COR-L47 (cell line): Measurements from ENCODE around the gene PRSS36.
"Not testable (repeated sequence)": the region's sequence is repeated elsewhere in the genome, so short reads cannot be mapped to it uniquely, and the experiment has no call there.

ENCODE experiments used
- DNase-seq: peaks from one replicate; lab custom pipeline; 2025; lab: John Stamatoyannopoulos, UW

PRSS36 gene

GRCh38 chr16:31183432-31184428, 33.9 kb upstream of the PRSS36 start:
- DNase-seq = no peak

DNA sequence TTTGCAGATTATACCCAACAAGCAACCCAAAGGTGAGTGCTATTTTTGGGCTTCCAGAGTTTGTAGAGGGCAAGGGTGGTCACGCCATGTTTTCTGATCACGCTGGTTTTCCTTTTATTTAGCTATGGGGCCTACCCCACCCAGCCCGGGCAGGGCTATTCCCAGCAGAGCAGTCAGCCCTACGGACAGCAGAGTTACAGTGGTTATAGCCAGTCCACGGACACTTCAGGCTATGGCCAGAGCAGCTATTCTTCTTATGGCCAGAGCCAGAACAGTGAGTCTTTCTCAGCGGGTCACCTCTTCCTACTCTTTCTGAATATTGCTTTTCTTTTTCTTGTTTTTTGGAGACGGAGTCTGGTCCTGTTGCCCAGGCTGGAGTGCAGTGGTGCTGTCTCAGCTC, 32.5 kb upstream of the PRSS36 start:
- no peak for DNase-seq

DNA sequence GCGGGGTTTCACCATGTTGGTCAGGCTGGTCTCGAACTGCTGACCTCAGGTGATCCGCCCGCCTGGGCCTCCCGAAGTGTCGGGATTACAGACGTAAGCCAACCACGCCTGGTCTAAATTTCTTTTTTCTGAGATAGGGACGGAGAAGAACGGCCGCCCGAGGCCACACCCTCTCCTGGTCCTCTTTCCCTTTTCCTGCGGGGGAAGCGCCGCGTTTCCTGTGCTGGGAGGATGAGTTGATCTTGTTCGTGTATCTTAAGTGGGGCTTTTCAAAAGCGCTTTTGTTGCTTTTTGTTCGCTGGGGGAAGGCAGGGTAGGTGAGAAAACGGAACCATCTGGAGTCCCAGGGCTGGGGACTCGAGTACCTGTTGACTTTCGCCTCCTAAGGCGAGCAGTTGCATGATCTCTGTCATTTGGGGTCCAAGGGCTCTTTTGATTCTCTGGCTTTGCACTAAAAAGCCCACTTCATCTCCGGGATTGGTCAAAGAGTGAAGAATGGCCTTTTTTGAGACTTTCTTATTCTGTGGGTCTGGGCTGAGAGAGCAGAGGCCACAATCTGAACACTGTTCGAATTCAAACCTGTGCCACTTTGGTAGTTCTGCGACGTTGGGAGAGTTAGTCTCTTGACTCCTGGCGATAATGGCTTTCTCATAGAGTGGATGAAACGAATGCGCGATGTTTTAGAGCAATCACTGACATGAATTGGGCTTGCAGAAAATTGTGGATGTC, 31.4 kb upstream of the PRSS36 start:
- no peak for DNase-seq

DNA sequence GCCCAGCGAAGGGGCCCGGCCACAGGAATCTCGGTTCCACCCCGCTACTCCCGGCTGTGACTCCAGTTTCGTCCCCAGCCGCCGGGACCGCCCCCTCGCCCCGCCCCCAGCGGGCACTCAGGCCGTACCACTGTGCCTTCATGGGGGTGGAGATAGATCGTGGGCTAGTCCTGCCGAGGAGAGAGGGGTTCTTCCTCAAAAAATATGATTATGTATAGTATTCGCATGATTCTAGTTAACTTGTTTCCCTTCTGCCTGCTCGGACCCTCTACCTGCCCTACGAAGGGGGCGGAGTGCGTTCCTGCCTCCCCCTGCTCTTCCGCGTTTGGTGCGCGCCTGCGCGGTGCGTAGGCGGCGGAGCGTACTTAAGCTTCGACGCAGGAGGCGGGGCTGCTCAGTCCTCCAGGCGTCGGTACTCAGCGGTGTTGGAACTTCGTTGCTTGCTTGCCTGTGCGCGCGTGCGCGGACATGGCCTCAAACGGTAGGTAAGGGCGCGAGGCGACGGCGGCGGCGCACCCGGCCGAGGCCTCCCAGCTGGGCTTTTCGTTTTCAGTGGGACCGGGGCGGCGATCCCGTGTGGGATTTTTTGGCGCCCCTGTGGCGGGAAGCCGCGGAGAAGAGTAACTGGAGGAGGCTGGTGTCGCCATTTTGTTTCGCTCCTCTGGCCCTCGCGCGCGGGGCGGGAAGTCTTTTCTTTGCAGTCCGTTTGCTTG, 30.0 kb upstream of the PRSS36 start, which contains the start of gene FUS:
Gene FUS, plus strand, starts transcription at position 393 of the 713 bp plus-strand sequence. Its CDS starts 76 bp downstream, at position 469.
- peak; percentile 89 for DNase-seq

- DNase-seq = no peak
Observed at GRCh38 chr16:31179219-31179746, 29.4 kb upstream of the PRSS36 start.

- DNase-seq = no peak
Observed at GRCh38 chr16:31177136-31177535, 27.3 kb upstream of the PRSS36 start.

DNA sequence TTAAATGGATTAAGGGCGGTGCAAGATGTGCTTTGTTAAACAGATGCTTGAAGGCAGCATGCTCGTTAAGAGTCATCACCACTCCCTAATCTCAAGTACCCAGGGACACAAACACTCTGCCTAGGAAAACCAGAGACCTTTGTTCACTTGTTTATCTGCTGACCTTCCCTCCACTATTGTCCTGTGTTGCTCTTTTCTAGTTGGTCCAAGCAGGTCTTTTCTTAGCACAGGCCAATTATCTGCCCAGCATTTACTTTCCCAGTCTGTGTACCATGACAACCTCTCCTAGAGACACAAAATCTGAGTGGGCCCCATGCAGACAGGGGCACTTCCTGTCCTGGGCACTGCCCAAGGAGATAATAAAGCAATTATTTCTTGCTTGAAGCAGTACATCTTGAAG, 20.2 kb upstream of the PRSS36 start:
- DNase-seq = peak; percentile 63

DNA sequence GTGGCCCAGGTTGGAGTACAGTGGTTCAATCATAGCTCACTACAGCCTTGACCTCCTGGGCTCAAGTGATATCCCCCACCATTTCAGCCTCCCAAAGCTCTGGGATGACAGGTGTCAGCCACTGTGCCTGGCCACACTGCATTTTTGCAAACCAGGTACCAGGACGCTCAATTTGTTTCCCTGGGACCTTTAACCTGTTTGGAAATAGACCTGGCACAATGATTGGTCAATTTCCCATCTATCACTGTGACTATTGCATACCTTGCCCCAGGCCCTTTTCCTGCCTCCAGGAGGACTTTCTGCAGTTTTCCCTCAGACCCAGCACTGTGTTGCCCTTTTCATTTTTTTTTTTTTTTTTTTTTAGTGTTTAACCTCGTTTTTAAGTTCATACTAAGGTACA, 19.0 kb upstream of the PRSS36 start:
- DNase-seq = no peak

DNA sequence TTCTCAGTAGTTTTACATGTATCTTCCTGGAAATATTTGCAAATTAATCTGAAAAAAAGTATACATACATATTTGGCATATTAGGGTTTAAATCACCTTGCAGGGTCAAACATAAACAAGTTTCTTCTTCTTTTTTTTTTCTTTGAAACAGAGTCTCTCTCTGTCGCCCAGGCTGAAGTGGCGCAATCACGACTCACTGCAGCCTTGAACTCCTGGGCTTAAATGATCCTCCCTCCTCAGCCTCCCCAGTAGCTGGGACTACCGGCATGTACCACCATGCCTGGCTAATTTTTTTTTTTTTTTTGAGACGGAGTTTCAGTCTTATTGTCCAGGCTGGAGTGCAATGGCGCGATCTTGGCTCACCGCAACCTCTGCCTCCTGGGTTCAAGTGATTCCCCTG, 17.4 kb upstream of the PRSS36 start:
- no peak for DNase-seq

GRCh38 chr16:31157136-31157535, 7.3 kb upstream of the PRSS36 start:
- DNase-seq = no peak

GRCh38 chr16:31150976-31151375, 1.1 kb upstream of the PRSS36 start:
- not testable (repeated sequence) for DNase-seq

- no peak for DNase-seq
Observed at GRCh38 chr16:31149332-31149731, 534 bp downstream of the PRSS36 start.

DNA sequence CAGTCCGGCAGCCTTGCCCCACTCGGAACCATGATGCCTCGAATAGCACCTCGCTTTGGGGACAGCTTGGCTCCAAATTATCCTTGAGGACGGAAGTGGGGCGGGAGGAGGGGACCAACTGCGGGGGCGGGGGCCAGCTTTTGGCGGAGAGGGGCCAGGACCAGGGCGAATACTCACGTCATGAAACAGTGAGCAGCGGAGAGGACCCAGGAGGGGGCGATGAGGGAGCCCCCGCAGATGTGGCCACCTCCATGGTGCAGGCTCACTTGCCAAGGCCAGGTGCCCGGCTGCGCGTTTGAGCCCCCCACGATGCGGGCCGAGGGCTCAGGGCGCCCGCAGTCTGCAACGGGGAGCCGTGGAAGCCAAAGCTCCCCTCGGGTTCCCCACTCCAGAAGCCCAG, 970 bp downstream of the PRSS36 start:
- DNase-seq = no peak

- DNase-seq = no peak
Observed at GRCh38 chr16:31148281-31148728, 1.6 kb downstream of the PRSS36 start.

GRCh38 chr16:31147574-31147973, 2.3 kb downstream of the PRSS36 start:
- DNase-seq = no peak

- DNase-seq = no peak
Observed at GRCh38 chr16:31145398-31145990, 4.4 kb downstream of the PRSS36 start.

DNA sequence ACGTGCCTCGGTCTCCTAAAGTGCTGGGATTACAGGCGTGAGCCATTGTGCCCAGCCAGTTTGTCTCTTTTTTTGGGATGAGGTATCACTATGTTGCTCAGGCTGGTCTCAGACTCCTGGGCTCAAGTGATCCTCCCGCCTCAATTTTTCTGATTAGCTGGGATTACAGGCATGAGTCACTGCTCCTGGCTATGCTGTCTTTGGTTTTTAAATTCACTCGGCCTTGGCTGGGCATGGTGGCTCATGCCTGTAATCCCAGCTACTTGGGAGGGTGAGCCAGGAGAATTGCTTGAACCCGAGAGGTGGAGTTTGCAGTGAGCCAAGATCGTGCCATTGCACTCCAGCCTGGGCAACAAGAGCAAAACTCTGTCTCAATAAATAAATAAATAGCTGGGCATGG, 5.4 kb downstream of the PRSS36 start:
- not testable (repeated sequence) for DNase-seq

- no peak for DNase-seq
Observed at GRCh38 chr16:31143694-31144148, 6.1 kb downstream of the PRSS36 start.

- no peak for DNase-seq
Observed at GRCh38 chr16:31143011-31143693, 6.7 kb downstream of the PRSS36 start.

DNA sequence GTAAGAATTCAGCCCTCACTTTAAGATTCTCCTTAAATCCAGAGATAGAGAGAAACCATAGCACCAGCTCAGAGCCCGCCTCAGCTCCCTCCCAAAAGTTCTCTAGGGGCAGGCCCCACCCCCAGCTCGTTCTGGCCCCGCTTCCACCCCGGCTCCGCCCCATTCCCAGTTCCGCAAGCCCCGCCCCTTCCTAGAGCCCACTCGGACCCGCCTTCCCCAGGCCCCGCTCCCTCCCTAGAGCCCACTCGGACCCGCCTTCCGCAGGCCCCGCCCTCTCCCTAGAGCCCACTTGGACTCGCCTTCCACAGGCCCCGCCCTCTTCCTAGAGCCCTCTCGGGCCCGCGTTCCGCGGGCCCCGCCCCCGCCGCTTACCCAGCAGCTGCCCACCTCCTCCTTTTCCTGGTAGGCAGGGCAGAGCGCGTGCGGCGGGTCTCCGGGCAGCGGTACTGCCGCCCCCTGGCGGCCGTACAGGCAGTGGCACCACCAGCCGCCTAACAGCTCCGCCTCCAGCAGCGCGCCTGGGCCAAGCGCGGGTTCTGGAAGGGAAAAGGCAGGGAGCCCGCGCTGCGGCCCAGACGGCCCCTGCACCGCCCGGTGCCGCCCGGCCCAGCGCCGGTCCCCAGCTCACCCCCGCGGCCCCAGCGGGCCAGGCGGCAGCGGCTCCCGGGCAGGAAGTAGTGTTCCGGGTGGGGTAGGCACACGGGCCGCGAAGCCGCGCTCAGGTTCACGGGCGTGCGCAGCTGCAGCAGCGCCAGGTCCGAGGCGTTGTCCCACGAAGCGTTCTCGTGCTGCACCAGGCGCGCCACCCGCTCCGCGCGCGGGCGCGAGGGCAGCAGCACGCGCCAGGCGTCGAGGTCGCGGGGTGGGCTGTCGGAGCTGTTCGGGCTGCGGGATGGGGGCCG, 7.5 kb downstream of the PRSS36 start:
- peak; percentile 98 for DNase-seq
